ENCODE results near the gene OTUD5.

Gene OTUD5

DNA sequence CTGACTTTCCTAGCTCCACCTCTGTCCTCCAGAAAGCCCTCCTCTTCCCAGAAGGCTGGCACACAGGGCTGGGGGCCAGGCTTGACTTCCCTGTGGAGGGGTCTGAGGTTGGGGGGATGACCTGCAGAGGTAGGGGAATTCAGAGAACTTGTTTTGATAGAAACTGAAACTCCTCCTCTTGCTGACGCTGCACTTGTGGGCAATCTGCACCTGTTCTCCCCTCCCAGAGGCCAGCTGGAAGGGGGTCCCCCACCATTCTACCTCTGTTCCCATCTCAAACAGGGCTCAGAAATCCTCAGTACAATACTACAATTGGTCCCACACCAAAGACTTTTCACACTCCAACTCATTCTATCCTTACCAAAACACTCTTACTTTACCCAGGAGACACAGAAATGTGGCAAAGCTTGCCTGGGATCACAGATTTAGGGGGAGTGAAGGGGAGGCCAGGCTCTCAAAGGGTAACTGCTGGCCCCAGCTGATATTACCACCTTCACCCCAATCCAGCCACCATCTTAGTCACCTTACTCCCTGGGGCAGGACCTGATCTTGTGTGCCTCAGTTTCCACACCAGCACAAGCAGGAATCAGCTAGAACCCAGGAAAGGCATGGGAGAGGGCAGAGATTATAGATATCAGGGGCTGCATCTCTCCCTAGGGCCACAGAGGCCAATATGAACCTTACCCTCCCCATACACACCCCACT, 18.5 kb downstream of the OTUD5 start:
- DNase-seq: no peak

DNA sequence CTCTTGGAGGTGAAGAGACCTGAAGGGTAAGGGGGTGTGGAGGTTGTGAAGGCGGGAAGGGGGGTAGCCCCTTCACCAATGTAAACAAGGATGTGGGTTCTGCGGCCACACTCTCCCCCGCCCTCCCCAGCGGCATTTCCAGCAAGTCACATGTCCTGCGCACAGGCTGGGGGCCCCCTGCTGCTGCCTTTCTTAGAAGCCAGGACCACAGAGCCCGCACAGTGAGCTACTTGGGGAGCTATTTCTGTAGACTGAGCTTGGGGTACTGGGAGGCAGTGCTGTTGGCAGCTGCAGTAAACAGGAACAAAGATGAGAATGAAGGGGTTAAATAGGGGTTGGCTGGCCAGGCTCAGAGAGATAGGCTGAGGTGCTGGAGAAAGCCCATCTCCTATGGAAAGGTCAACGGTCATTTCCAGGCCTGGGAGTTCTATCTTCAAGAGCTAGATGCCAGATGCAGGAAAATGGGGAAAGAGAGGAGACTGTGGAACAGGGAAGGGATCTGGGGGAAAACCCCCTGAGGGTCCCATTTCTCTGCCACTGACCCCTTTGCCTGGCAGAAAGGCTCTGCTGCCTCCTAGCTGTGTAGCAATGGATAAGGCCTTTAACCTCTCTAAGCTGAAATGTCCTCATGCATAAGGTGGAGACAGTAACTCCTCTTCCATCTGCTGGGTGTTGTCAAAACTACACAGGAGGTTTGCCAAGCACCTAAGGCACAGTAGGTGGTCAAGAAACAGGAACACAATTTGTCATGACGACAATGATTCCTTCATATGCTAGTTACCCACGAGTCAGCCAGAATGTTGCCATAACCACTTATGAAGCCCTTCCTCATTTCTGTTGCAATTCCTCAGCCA, 20.1 kb downstream of the OTUD5 start:
- DNase-seq: peak in 18 of 51 donors; percentile 0 to 23 (median 5)

DNA sequence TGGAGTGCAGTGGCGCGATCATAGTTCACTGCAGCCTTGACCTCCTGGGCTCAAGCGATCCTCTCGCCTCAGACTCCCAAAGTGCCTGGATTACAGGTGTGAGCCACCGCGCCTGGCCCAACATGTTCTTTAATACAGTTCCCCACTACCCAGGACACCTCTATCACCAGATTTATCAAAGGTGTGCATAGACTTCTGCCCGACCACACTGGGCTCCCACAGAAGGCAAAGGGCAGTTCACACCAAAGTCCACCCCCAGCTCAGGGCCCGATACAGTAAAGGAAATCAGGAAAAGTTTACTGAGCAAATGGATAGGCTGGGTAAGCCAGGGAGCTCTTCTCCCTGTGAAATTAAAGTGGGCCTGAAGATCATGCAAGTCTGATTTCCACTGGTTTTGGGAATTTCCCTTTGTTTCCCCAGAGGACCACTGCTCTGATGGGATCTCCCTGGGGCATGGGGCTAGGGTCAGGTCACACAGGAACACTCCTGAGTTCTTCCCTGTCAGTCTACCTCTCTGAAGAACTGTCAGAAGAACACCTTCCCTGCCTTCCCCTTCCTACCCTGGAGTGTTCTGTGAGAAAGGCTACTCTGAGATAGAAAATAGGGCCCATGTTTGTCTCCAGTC, 20.9 kb downstream of the OTUD5 start:
- no peak for DNase-seq

DNA sequence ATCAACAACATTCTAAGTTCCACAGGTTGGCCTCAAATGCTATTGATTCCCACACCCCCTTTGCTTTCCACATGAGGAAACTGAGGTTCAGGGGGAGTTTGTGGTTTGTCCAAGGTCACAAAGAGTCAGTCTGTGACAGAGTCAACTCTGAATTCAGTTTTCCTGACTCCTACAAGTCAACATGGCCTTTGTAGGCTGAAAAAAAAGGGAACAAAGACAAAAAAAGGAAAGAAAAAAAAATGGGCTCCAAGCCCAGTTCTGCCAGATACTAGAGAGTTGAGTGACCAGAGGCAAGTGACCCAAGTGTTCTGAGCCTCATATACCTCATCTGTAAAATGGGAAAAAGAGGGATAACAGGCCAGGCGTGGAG, 22.1 kb downstream of the OTUD5 start:
- DNase-seq: no peak

DNA sequence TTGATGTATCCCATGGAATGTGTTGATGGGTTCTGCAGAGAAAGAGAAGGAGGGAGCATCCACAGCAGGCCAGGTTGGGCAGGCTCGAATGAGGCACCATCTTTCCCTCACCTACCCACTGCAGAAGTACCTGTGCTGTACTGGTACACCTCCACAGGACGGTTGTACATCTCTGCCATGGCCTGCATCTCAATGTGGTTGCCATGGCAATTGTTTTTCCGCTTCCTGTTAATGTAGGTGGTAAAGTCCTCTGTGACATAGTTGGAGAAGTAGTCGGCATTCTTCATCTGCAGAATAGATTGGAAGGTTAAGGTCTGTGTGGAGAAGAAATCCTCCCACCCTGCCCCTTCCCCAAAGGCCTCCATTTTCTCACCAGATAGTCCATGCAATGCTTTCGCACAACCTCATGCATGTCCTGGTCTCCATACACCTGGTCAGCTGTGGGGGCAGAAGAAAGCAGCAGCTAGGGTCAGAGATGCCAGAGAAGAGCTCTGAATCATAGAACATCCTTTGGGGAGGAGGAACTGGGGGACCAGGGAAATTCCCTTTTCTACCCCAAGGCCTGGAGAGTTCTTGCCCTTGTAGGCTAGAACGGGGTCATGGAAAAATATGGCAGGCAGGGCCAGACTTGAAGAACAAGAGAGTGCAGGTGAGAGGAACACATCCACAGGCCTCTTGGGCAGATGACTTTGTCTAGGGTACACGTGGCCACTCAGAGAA, 22.7 kb downstream of the OTUD5 start:
- no peak for DNase-seq

DNA sequence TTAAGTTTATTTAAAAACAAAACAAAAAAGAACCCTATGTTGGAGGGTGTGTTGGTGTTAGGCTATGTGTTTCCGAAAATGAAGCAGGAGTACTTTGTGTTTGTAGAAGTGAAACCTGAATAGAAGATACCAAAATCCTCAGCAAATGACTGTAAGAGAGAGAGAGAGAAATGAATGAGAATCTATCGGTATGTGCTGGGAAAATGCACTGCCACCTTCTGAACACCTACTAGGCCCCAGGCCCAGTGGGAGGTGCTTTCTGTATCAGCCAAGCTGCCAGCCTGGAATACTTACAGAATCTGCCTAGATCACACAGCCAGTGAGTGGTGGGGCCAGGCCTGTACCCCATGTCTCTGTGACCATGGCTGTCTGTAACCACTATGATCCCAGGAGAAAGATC, 23.6 kb downstream of the OTUD5 start:
- no peak for DNase-seq

DNA sequence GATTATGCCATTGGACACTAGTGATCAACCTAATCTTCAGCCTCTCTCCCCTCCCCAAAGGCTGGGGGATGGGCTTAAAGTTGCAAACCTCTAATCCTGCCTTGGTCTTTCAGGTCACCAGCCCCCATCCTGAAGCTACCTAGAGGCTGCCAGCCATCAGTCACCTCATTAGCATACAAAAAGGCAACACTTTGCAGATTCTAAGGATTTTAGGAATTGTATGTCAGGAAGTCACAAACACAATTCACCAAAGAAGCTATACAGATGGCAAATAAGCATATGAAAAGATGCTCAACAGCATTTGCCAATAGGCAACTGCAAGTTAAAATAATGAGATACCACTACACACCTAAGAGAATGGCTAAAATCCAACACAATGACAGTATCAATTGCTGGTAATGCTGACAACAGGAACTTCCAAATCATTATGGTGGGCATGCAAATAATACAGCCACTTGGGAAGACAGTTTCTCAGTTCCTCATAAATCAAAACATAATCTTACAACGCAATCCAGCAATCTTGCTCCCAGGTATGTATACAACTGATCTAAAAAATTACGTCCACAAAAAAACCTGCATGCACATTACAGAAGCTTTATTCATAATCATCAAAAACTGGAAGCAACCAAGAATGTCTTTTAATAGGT, 29.5 kb downstream of the OTUD5 start:
- DNase-seq: no peak

DNA sequence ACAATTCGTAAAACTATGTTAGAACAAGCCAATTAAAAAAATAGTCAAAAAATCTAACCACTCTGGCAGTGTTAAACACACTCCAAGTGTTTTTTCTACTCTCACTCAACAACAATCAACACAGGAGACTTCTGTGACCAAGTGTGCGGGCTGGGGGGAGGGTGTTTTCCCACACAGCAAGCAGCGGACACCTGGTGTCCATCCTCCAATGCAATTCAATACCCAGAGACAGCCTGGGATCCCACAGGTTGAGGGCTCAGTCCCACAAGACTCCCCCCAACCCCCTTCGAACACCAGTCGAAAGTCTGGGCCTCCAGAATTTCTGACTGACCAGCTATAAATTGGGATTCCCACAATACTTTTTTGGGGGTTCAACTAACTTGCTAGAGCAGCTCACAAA, 30.3 kb downstream of the OTUD5 start:
- no peak for DNase-seq

DNA sequence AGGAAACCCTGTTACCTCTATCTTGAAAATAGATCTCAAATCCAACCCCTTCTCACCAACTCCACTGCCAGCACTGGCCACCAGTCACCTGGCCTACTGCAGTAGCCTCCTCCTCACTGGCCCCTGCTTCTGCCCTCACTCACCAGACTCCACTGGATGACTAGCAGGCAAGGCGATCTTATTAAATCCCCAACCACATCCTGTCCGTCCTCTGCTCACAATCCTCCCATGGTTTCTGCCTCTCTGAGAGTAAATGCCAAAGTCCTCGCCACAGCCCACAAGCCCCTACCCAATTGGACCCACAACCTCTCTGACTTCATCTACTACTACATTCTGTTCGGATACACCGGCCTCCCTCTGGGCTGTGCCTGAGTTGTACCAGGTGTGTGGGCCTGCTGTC, 33.1 kb downstream of the OTUD5 start:
- DNase-seq: no peak

DNA sequence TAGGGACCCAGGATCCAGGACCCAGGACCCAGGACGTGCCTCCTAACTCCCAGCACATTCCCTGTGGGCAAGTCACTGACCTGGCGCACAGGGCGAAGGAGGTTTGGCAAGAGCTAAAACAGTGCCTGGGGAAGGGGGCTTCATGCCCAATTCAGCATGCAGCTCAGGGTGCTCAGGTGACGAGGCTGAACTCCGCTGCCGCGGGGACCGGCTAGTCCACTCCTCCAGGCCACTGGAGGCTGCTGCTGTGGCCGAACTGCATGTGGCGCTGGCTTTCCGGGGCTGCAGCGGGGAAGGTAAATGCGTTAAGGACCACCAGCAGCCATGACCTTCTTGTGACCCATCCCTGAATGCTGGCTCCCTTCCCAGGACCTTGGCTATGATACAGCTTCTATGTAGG, 33.6 kb downstream of the OTUD5 start:
- DNase-seq: no peak

DNA sequence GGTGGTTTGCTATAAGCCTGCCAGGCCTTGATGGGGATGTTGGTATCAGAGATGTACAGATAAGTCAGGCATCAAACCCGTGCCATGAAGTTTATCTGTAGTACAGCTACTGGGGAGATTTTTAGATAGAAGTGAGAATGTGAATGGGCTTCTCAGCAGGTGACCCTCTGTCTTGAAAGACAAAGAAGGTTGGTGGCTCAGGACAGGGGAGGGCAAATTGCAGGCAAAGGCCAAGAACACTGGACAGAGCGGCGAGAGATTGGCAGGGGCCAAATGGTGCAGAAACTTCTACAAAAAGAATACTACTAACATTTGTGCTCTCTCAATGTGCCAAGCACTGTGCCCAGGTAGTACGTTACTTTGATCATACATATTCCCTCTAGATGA, 36.7 kb downstream of the OTUD5 start:
- no peak for DNase-seq

DNA sequence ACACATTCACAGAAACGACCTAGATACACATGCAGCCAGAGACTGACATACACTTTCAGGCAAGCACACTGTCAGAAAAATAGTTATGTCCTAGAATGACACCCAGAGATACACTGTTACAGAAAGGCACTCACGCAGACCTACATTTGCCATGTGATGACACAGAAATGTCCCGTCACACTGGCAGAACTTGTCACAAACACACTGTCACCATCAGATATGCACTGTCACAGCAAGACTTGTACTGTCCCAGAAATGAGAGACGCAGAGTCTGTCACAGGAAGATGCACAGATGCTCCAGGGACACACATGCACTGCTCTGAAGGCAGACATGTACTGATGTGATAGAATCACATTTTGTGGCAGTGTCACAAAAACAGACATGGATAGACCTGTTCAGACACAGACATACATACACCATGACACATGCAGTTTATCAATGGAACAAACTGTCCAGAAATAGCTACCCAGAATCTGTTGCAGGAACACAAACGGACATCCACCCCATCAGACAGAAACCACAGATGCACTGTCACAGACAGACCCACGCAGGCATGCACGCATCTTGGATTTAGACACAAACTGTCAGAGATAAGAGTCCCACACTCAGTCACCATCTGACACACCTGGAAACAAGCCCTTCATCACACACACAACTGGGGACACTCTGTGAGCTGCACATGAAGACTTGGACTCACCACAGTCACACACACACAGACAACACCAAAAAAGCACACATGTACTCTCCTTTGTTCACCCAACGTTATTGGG, 37.3 kb downstream of the OTUD5 start:
- peak in 1 of 51 donors; percentile 15 for DNase-seq

DNA sequence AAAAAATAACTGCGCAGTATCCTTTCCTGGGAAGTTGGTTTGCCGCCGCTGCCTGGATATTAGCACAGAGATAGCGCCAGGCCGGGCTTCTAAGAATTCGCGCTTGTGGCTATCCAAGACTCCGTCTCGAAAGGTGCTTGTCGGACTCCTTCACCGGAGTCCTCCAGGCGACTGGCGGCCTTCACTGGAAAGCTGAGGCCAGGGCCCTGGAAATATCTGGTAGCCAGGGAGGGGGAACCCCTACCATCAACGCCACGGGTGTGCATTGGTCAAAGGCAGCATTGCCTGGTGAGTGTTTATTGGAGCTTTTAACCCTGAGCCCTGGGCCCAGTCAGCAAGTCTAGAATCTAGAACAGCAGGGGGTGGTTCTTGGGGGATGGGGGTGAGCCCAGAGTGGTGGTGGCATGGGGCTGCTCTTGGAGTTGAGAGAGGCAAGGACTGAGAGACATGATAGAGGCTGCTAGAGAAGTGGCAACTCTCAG, 38.0 kb downstream of the OTUD5 start:
- peak in 7 of 51 donors; percentile 15 to 41 (median 22) for DNase-seq

DNA sequence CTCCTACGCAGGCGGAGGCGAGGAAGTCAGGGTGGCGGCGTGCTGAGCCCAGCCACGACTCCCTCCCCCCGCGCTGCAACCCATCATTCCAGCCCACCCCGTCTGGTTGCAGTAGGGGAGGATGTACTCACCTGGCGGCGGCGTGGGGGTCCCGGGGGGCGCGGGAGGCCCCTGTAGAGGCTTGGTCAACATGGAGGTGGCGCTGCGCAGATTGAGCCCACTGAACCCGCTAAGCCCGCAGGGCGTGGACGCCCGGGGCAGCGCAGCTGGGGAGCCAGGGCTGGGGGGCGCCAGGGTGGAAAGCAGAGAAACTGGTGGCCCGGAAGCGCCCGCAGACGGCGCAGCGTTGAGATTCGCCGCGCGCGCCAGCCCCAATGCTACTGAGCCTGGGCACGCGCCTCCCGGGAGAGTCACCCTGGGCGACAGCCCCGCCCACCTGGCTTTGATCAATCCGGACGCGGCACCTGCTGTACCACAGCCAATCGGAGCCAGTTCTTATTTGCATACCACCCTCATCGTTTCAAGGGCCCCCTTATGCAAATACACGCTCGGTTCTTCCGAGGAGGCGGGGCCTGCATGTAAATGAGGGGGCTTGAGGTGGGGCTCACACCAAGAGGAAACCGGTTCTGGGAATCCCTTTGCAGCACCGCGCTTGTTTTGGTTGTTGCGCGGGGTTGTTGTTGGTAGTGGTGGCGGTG, 38.6 kb downstream of the OTUD5 start, which contains the start of gene PIM2:
Gene PIM2 (minus strand): TSS at position 382 of the 698 bp plus-strand sequence. CDS start 190 bp downstream, at position 192.
- DNase-seq: peak in 50 of 51 donors; percentile 8 to 85 (median 65)

DNA sequence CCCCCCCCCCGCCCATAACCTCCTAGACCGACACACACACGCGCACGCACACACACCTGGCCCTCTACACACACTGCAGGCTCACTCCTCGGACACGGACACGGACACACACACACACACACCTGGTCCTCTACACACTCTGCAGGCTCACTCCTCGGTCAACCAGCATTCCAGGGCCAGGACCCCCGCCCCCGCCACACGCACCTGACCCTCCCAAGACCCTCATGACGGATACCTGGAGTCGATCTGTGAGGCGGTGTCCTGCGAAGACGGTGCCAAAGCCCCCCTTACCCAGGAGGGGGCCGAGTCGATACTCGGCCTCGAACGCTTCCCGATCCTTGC, 39.1 kb downstream of the OTUD5 start:
- DNase-seq: no peak

DNA sequence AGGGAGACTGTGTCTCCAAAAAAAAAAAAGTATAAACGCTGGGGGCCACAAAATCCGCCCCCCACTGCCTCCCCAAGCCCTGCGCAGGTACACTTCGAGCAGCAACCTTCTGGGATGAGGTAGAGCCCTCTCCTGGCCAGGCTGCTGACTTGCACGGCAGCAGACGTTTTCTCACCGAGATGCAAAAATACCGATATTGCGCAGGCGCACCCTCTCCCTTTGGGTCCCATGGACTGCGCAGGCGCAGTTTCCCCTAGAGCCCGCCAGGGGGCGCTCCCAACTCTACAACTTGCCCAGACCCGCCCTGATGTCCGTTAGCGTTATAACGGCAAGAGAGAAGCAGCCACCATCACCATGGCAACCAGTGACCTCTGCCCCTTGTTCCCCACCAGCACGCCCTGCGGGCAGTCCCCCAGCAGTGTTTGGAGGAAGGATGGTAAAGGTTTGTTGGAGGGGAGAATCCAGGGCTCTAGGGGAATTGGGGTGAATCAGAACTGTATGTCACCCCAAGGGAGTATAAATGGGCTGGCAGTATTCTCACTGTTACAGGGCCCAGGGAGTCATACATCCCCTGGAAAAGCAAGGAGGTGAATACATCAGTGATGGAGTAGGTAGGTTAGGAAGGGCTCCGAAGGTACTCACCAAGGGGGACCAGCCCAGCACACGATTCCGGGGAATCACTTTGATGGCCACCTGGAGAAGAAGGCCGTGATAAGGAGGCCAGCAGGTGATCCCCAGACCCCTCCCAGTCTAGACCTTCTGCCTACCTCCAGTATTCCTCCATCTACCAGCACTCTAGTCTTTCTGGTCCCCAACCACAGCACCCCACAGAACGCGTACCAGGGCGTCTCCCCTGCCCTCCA, 40.0 kb downstream of the OTUD5 start:
- DNase-seq: peak; percentile 5 to 91 (median 70)

DNA sequence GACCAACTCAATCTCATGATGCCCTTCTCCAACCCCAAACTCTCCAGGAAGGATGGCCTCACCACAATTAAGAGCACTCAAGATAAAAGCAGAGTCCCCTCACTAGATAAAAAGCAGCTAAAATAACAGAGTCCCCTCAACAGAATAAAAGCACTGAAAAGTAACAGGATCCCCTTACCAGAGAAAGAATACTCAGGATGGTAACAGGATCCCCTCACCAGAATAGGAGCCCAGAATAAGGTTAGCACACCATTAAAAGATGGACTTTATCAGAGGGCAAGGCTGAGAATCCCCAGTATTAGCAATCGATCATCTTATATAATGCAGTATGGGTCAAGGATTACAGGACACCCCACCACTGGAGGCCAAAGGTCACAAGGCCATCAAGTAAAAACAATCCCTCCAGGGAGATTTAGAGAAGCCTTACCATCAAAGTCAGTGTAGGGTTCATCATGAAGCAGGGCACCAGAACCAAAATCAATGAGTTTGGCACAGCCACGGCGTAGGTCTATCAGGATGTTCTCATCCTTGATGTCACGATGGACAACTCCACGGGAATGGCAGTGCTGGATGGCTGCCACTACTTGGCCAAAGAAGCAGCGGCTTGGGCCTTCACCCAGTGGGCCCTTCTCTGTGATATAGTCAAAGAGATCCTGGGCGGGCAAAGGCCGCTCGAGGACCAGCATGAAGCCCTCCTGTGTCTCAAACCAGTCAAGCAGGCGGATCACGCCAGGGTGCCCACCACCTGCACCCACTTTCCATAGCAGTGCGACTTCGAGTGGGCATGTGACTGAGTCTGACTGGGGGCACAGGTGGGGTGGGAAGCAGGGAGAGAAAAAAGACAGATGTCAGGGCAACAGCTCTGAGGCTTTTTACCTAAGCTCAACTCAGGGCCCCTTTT, 42.6 kb downstream of the OTUD5 start:
- DNase-seq: no peak
